HCT116 (cell line): ENCODE data around the gene C11orf87. TPM values are rescaled to one million over a fixed set of nuclear protein-coding genes. Genes with fewer than 3 reads are reported as not detected.

Experiments
- ATAC-seq: fragments of 200-7000 bp; cut with Tn5 transposase; 2 replicates; pipeline ENCODE4 v1.9.1; 2020; ENCODE audit warnings: mild to moderate bottlenecking, moderate library complexity
- BruUV-seq: library from RNA; stranded (reverse); fragments of 400-500 nt; replicated peaks from 2 replicates; lab custom pipeline; 2021; lab: Mats Ljungman, UMichigan
- CTCF ChIA-PET: fragments of 300-600 bp; sonication (Branson Sonifier 250); formaldehyde crosslinking; loops from one replicate; lab custom pipeline; 2021; ENCODE audit warnings: antibody characterized with exemption; lab: Charles Lee
- POLR2A ChIA-PET: fragments of 300-600, 350-600 bp; sonication (Branson Sonifier 250); formaldehyde crosslinking; loops from one replicate; lab custom pipeline; 2021; ENCODE audit warnings: antibody characterized with exemption; lab: Charles Lee
- RAD21 ChIA-PET, 2 experiments: fragments of 300-600 bp; sonication (Branson Sonifier 250); formaldehyde crosslinking; loops; one replicate each; lab custom pipeline; 2023; ENCODE audit warnings: low total read pairs in 2 of 2; ENCODE audit not compliant: uncharacterized antibody in 2 of 2, unreplicated experiment in 2 of 2, low non-redundant PET in 1 of 2; lab: Charles Lee
- DNase-seq: peaks from one replicate; pipeline ENCODE4 v3.0.0-alpha.2; 2010; ENCODE audit warnings: low read depth, low spot score
- H2AFZ ChIP-seq: fragments of 200-600 bp; shearing (Covaris generic), sonication (generic); 2 replicates; pipeline ENCODE4 v1.6.1; 2017; ENCODE audit warnings: low read depth, mixed run types, mixed read lengths, antibody characterized with exemption, low read length; ENCODE audit not compliant: poor library complexity, severe bottlenecking
- H3K27ac ChIP-seq: 2 replicates; pipeline ENCODE4 v1.5.1; 2012; ENCODE audit warnings: low read depth, low read length
- H3K27me3 ChIP-seq: fragments of 200-600 bp; sonication (generic); 2 replicates; pipeline ENCODE4 v1.6.1; 2016; ENCODE audit warnings: mixed run types, low read length, mixed read lengths; ENCODE audit not compliant: insufficient read depth
- H3K36me3 ChIP-seq, 2 experiments: fragments of 200-500 bp in 1 of 2; fragments of 200-600 bp in 1 of 2; sonication (Bioruptor generic) in 1 of 2; sonication (generic) in 1 of 2; 2 replicates each; pipeline versions ENCODE4 v1.5.1 to v1.6.1; 2014 to 2016; ENCODE audit warnings: low read length in 2 of 2, inconsistent platforms in 1 of 2, mixed read lengths in 1 of 2, mixed run types in 1 of 2; ENCODE audit not compliant: insufficient read depth in 2 of 2, control insufficient read depth in 1 of 2
- H3K4me1 ChIP-seq, 2 experiments: fragments of 200-600 bp in 1 of 2; sonication (generic) in 1 of 2; 2 replicates each; pipeline versions ENCODE4 v1.5.1 to v1.6.1; 2012 to 2017; ENCODE audit warnings: low read length in 2 of 2, inconsistent platforms in 1 of 2, mild to moderate bottlenecking in 1 of 2, mixed read lengths in 1 of 2, mixed run types in 1 of 2, moderate library complexity in 1 of 2; ENCODE audit not compliant: insufficient read depth in 2 of 2, control insufficient read depth in 1 of 2
- H3K4me2 ChIP-seq: fragments of 200-600 bp; sonication (generic); 2 replicates; pipeline ENCODE4 v1.6.1; 2017; ENCODE audit warnings: mixed run types, low read length, mixed read lengths
- H3K4me3 ChIP-seq, 2 experiments: fragments of 200-600 bp in 1 of 2; sonication (generic) in 1 of 2; replicated peaks in 1 of 2; 2 replicates each; pipeline ENCODE4 v1.5.1; 2011 to 2016; ENCODE audit warnings: low read length in 2 of 2, control low read depth in 1 of 2, low read depth in 1 of 2, mild to moderate bottlenecking in 1 of 2, mixed read lengths in 1 of 2, mixed run types in 1 of 2
- H3K79me2 ChIP-seq: fragments of 200-600 bp; sonication (generic); 2 replicates; pipeline ENCODE4 v1.6.1; 2017; ENCODE audit warnings: mild to moderate bottlenecking, mixed run types, low read length, moderate library complexity, mixed read lengths; ENCODE audit not compliant: insufficient read depth
- H3K9ac ChIP-seq: fragments of 200-600 bp; sonication (generic); 2 replicates; pipeline ENCODE4 v1.6.1; 2016; ENCODE audit warnings: low read length, mixed read lengths
- H3K9me2 ChIP-seq: fragments of 200-600 bp; sonication (generic), shearing (Covaris generic); 2 replicates; pipeline ENCODE4 v1.6.1; 2017; ENCODE audit warnings: mixed run types, mild to moderate bottlenecking, moderate library complexity; ENCODE audit not compliant: insufficient read depth
- H3K9me3 ChIP-seq, 2 experiments: fragments of 200-500 bp in 1 of 2; fragments of 200-600 bp in 1 of 2; sonication (Bioruptor generic) in 1 of 2; sonication (generic) in 1 of 2; 2 replicates each; pipeline ENCODE4 v1.6.1; 2014 to 2017; ENCODE audit warnings: low read length in 2 of 2, mixed read lengths in 2 of 2, inconsistent platforms in 1 of 2, low read depth in 1 of 2, mild to moderate bottlenecking in 1 of 2, mixed run types in 1 of 2, moderate library complexity in 1 of 2; ENCODE audit not compliant: control insufficient read depth in 1 of 2, insufficient read depth in 1 of 2
- H4K20me1 ChIP-seq: fragments of 200-600 bp; sonication (generic), shearing (Covaris generic); 2 replicates; pipeline ENCODE4 v1.6.1; 2017; ENCODE audit warnings: mixed run types, mild to moderate bottlenecking, moderate library complexity; ENCODE audit not compliant: insufficient read depth
- CBX3 ChIP-seq: IDR thresholded peaks from 2 replicates; pipeline ENCODE4 v1.6.1; 2012; ENCODE audit warnings: low read depth
- ELF1 ChIP-seq: IDR thresholded peaks from 2 replicates; pipeline ENCODE4 v1.6.1; 2012; ENCODE audit warnings: low read depth, borderline replicate concordance
- EZH2 ChIP-seq: fragments of 200-600 bp; sonication (generic); IDR thresholded peaks from 2 replicates; pipeline ENCODE4 v1.6.1; 2017; ENCODE audit warnings: antibody characterized with exemption, mixed run types
- FOSL1 ChIP-seq: IDR thresholded peaks from 2 replicates; pipeline ENCODE4 v1.6.1; 2012; ENCODE audit warnings: low read depth
- RAD21 ChIP-seq: IDR thresholded peaks from 2 replicates; pipeline ENCODE4 v1.6.1; 2012; ENCODE audit warnings: low read depth, mild to moderate bottlenecking
- SIN3A ChIP-seq: IDR thresholded peaks from 2 replicates; pipeline ENCODE4 v1.6.1; 2012; ENCODE audit warnings: low read depth
- SRF ChIP-seq: IDR thresholded peaks from 2 replicates; pipeline ENCODE4 v1.6.1; 2012; ENCODE audit warnings: low read depth
- TCF7L2 ChIP-seq: IDR thresholded peaks from 2 replicates; pipeline ENCODE4 v1.7.0; 2011; ENCODE audit warnings: borderline replicate concordance, inconsistent platforms; ENCODE audit not compliant: insufficient read depth, insufficient read length; ENCODE audit errors: extremely low read depth
- intact Hi-C: fragments of 100-400 bp; cut with micrococcal nuclease; formaldehyde crosslinking; loops from 2 replicates; pipeline ENCODE4 v1.10.0; 2022
- total RNA-seq: library from RNA; stranded (reverse); gene quantifications from one replicate; pipeline ENCODE4 v1.2.1, GENCODE V29; 2021; ENCODE audit not compliant: unreplicated experiment

C11orf87 gene
- total RNA-seq, 1 experiment from 2014 or later = 0.05 TPM

GRCh38 chr11:109374032-109374431, 48.0 kb upstream of the C11orf87 start:
- Histone ChIP-seq H3K4me1 (no peaks in the 10 kb centered on the region), H2AFZ (no peak overlapping the region), H3K36me3 (no peaks in the 10 kb centered on the region), H4K20me1 (no peaks in the 10 kb centered on the region), H3K4me3 (no peak overlapping the region), H3K27me3 (no peaks in the 10 kb centered on the region), H3K9me3 (0 out of 4 replicates have a peak, but pooled peaks cover 0 to 4% of the 10 kb centered on the region in 2 experiments), H3K4me2 (no peak overlapping the region), H3K9ac (no peak overlapping the region), H3K27ac (no peak overlapping the region), H3K9me2 (no peaks in the 10 kb centered on the region), H3K79me2 (no peaks in the 10 kb centered on the region)
- ChIA-PET CTCF (no interaction called here), POLR2A (no interaction called here), RAD21 (no interaction called here)
- ATAC-seq (no peak), DNase-seq (no peak)
- intact Hi-C loops = no loop called here
- no TSS peak for BruUV-seq
- no peak for TF ChIP-seq RAD21
- no peak for TF ChIP-seq SIN3A
- no peak for TF ChIP-seq CBX3
- no peak for TF ChIP-seq SRF
- no peak for TF ChIP-seq EZH2

DNA sequence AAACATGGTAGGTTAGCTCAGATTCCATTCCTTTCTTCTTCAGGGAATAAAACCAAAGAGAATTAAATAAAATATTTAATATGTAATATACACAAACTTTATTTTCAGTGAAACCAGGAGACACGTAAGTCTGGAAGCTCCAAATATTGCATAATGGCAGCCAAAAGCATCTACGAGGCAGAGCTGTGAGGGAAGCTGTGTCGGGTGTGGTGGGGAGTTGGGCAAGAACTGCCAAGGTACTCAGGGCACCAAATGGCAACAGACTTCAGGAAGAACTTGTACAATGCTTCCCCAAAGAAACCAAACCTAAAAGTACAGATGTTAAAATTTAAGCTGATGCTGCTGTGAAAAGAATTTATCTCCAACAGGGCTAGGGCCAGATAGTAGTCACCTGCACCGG, 47.5 kb upstream of the C11orf87 start:
- H3K9ac ChIP-seq = no peak overlapping the region
- POLR2A ChIA-PET = no interaction called here
- no TSS peak for BruUV-seq
- H3K27me3 ChIP-seq = no peaks in the 10 kb centered on the region
- no peak for TF ChIP-seq FOSL1
- TF ChIP-seq TCF7L2 = no peak
- TF ChIP-seq SIN3A = no peak
- TF ChIP-seq ELF1 = no peak
- 0 out of 4 replicates have a peak, but pooled peaks cover 0 to 4% of the 10 kb centered on the region in 2 experiments for H3K9me3 ChIP-seq
- H2AFZ ChIP-seq = no peak overlapping the region
- H3K36me3 ChIP-seq = no peaks in the 10 kb centered on the region
- RAD21 ChIA-PET = no interaction called here
- intact Hi-C loops = no loop called here
- DNase-seq (no peak), ATAC-seq (no peak)
- no peaks in the 10 kb centered on the region for H3K79me2 ChIP-seq
- no peaks in the 10 kb centered on the region for H3K9me2 ChIP-seq
- H4K20me1 ChIP-seq = no peaks in the 10 kb centered on the region
- CTCF ChIA-PET = no interaction called here
- H3K4me3 ChIP-seq = no peak overlapping the region
- H3K27ac ChIP-seq = no peak overlapping the region
- H3K4me2 ChIP-seq = no peak overlapping the region
- no peaks in the 10 kb centered on the region for H3K4me1 ChIP-seq
